GM12878 (cell line): ENCODE data around the gene GPR146. TPM values are rescaled to one million over a fixed set of nuclear protein-coding genes. Genes with fewer than 3 reads are reported as not detected.

Experiments
- CEBPB ChIP-seq, 2 experiments: fragments of 150-350 bp in 1 of 2; IDR thresholded peaks; 2 replicates each; pipeline ENCODE4 v1.6.1; 2012 to 2014; ENCODE audit warnings: low read depth in 2 of 2, low read length in 2 of 2, borderline replicate concordance in 1 of 2, inconsistent platforms in 1 of 2
- CUX1 ChIP-seq: IDR thresholded peaks from 2 replicates; pipeline ENCODE4 v1.6.1; 2012; ENCODE audit warnings: improper control_type of control experiment, low read depth, low read length; ENCODE audit not compliant: insufficient replicate concordance
- GATAD2B ChIP-seq: fragments of 450-650 bp; conservative IDR thresholded peaks from 2 replicates; pipeline ENCODE4 v1.6.1; 2017; ENCODE audit warnings: low read depth, mild to moderate bottlenecking, moderate library complexity
- IKZF1 ChIP-seq: fragments of 450-650 bp; conservative IDR thresholded peaks from 2 replicates; pipeline ENCODE4 v1.6.1; 2017; ENCODE audit warnings: antibody characterized with exemption, mild to moderate bottlenecking
- KLF5 ChIP-seq: fragments of 450-650 bp; IDR thresholded peaks from 2 replicates; pipeline ENCODE4 v1.6.1; 2014; ENCODE audit warnings: mild to moderate bottlenecking; ENCODE audit not compliant: partially characterized antibody
- MAX ChIP-seq: IDR thresholded peaks from 2 replicates; pipeline ENCODE4 v1.6.1; 2012; ENCODE audit warnings: low read depth, low read length, improper control_type of control experiment
- MEF2B ChIP-seq: fragments of 450-650 bp; IDR thresholded peaks from 2 replicates; pipeline ENCODE4 v1.6.1; 2018; ENCODE audit warnings: mild to moderate bottlenecking, moderate library complexity; ENCODE audit not compliant: partially characterized antibody, poor library complexity, severe bottlenecking
- NR2F1 ChIP-seq: fragments of 450-650 bp; conservative IDR thresholded peaks from 2 replicates; pipeline ENCODE4 v1.6.1; 2017; ENCODE audit warnings: mild to moderate bottlenecking
- PKNOX1 ChIP-seq: fragments of 450-650 bp; IDR thresholded peaks from 2 replicates; pipeline ENCODE4 v1.6.1; 2016; ENCODE audit warnings: mild to moderate bottlenecking
- POLR2A ChIP-seq: IDR thresholded peaks from 2 replicates; pipeline ENCODE4 v1.6.1; 2011; ENCODE audit warnings: low read depth, mild to moderate bottlenecking, low read length
- RAD51 ChIP-seq: fragments of 450-650 bp; IDR thresholded peaks from 2 replicates; pipeline ENCODE4 v1.6.1; 2016; ENCODE audit warnings: moderate library complexity, mild to moderate bottlenecking, inconsistent platforms
- RFX5 ChIP-seq: IDR thresholded peaks from 2 replicates; pipeline ENCODE4 v1.6.1; 2011; ENCODE audit warnings: low read depth, low read length, improper control_type of control experiment
- SIN3A ChIP-seq: IDR thresholded peaks from 2 replicates; pipeline ENCODE4 v1.6.1; 2012; ENCODE audit warnings: low read depth, low read length, improper control_type of control experiment
- SKIL ChIP-seq: fragments of 450-650 bp; IDR thresholded peaks from 2 replicates; pipeline ENCODE4 v1.6.1; 2017; ENCODE audit warnings: mild to moderate bottlenecking, low read depth, inconsistent platforms; ENCODE audit not compliant: poor library complexity, severe bottlenecking
- SMAD1 ChIP-seq: fragments of 450-650 bp; IDR thresholded peaks from 2 replicates; pipeline ENCODE4 v1.6.1; 2018; ENCODE audit warnings: mild to moderate bottlenecking, low read depth; ENCODE audit not compliant: partially characterized antibody
- SRF ChIP-seq, 2 experiments: IDR thresholded peaks; 2 replicates each; pipeline ENCODE4 v1.6.1; 2011; ENCODE audit warnings: low read depth in 2 of 2, low read length in 2 of 2, mild to moderate bottlenecking in 1 of 2, moderate library complexity in 1 of 2
- STAT1 ChIP-seq: fragments of 450-650 bp; conservative IDR thresholded peaks from 2 replicates; pipeline ENCODE4 v1.6.1; 2014; ENCODE audit warnings: antibody characterized with exemption, mild to moderate bottlenecking
- TAF1 ChIP-seq: IDR thresholded peaks from 2 replicates; pipeline ENCODE4 v1.6.1; 2011; ENCODE audit warnings: mild to moderate bottlenecking, low read depth, low read length, borderline replicate concordance
- USF1 ChIP-seq: IDR thresholded peaks from 2 replicates; pipeline ENCODE4 v1.6.1; 2011; ENCODE audit warnings: borderline replicate concordance, low read depth, mild to moderate bottlenecking, moderate library complexity, mixed read lengths, low read length; ENCODE audit not compliant: insufficient read depth; ENCODE audit errors: extremely low read length
- polyA plus RNA-seq, 11 experiments: library from polyadenylated mRNA; depleted of rRNA in 4 of 11; unstranded in 6 of 11; stranded (reverse) in 5 of 11; fragments of >200 nt; fragmentation: Nextera tagmentation in 4 of 11; fragmentation: Illumina TruSeq in 1 of 11; extraction: Ambion mirVana in 4 of 11; extraction: Trizol in 1 of 11; gene quantifications; 1 replicate in 1 of 11; 2 replicates in 10 of 11; pipeline versions ENCODE4 v1.2.1 to v1.2.3, GENCODE V29; 2011 to 2016; ENCODE audit warnings: inconsistent platforms in 2 of 11, missing spikeins in 2 of 11, low read depth in 1 of 11
- total RNA-seq, 4 experiments: library from RNA; depleted of rRNA in 3 of 4; stranded (reverse); fragments of >200 nt in 3 of 4; fragmentation: Illumina TruSeq in 1 of 4; extraction: Trizol in 1 of 4; gene quantifications; 2 replicates each; pipeline versions ENCODE4 v1.2.1 to v1.2.3, GENCODE V29; 2013 to 2021

GPR146 gene
- total and polyA plus RNA-seq, 10 of the 15 experiments (the other 5 are each of a cell fraction or from before 2014, with no cell fraction given), result 0.19 to 12.0 (median 0.54) TPM; not detected in 2

- TF ChIP-seq CEBPB (IDR thresholded peaks at IDR 0.05; ENCODE audit: borderline replicate concordance in 1 of 2, low read depth in 2 of 2, low read length in 2 of 2), result peak in 1 of 2 experiments; percentile 82; a peak in 2 of 4 replicates
- TF ChIP-seq USF1, result no peak
- no peak for TF ChIP-seq KLF5
- TF ChIP-seq POLR2A, result 0 out of 2 replicates have a peak, but pooled peaks have one; percentile 36
- no peak; the same call in 1 of the 2 replicates for TF ChIP-seq SIN3A
- peak; percentile 80 for TF ChIP-seq SMAD1
- TF ChIP-seq RFX5, result 0 out of 2 replicates have a peak, but pooled peaks have one; percentile 21
- TF ChIP-seq STAT1, result peak; percentile 54; the same call in 1 of the 2 replicates
- TF ChIP-seq NR2F1, result peak; percentile 61
- peak; percentile 38; the same call in 1 of the 2 replicates for TF ChIP-seq MAX
- no peak; the same call in 1 of the 2 replicates for TF ChIP-seq PKNOX1
- TF ChIP-seq TAF1, result 0 out of 2 replicates have a peak, but pooled peaks have one; percentile 41
- peak; percentile 88 for TF ChIP-seq IKZF1
- peak; percentile 100 for TF ChIP-seq MEF2B
- TF ChIP-seq RAD51, result peak; percentile 43; the same call in 1 of the 2 replicates
- TF ChIP-seq GATAD2B, result peak; percentile 100
- TF ChIP-seq CUX1, result peak; percentile 99
- peak; percentile 92 for TF ChIP-seq SKIL
- no peak for TF ChIP-seq SRF (IDR thresholded peaks at IDR 0.05; ENCODE audit: low read depth in 2 of 2, low read length in 2 of 2)
Observed at GRCh38 chr7:1024331-1024841, 20.0 kb upstream of the GPR146 start (continued).
